Measurements from ENCODE around the gene PLSCR5.

PLSCR5 gene, protein sequence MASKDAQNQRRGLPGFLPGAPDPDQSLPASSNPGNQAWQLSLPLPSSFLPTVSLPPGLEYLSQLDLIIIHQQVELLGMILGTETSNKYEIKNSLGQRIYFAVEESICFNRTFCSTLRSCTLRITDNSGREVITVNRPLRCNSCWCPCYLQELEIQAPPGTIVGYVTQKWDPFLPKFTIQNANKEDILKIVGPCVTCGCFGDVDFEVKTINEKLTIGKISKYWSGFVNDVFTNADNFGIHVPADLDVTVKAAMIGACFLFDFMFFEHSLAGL

DNA sequence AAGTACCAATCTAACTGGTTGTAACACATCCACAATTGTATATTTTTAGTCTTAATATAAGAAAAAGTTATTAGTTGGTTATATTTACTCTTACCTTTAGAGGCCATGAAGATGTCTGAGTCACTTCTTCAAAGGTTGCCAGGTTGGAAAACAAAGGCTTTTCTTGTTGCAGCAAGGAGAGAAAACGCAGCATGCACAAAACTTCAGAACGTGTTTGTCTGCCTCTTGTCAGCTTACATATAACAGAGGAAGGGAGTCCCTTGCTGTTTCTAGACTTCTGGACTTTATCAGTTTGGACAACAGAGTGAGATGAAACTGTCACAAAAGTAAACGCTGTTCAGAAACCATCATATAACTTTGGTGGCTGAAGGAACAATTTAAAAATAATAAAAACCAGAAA lies at the start of gene PLSCR5:
TSS of gene PLSCR5 (minus strand) at position 241 of the 400 bp plus-strand sequence. CDS start at position 107, 134 bp downstream.
- in situ Hi-C loops (cut with HindIII; ENCODE audit: low sequenced_read_pairs): no loop called here

DNA sequence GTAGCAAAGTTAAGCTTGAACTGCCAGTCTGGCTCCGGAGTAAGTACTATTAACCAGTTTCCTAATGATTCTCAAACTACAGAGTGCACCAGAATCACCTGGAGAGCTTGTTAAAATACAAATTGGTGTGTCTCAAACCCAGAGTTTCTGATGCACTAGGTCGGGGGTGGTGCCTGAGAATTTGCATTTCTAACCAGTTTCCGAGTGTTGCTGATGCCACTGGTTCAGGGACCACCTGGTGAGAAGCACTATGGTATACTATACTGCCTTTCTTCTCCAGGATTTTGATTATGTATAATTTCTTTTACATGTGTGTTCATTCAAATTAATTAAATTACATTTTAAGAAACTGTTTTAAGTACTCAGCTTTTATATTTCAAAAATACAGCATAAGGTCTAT lies 48.8 kb upstream of the PLSCR5 start:
- in situ Hi-C loops (cut with HindIII; ENCODE audit: low sequenced_read_pairs): no loop called here

DNA sequence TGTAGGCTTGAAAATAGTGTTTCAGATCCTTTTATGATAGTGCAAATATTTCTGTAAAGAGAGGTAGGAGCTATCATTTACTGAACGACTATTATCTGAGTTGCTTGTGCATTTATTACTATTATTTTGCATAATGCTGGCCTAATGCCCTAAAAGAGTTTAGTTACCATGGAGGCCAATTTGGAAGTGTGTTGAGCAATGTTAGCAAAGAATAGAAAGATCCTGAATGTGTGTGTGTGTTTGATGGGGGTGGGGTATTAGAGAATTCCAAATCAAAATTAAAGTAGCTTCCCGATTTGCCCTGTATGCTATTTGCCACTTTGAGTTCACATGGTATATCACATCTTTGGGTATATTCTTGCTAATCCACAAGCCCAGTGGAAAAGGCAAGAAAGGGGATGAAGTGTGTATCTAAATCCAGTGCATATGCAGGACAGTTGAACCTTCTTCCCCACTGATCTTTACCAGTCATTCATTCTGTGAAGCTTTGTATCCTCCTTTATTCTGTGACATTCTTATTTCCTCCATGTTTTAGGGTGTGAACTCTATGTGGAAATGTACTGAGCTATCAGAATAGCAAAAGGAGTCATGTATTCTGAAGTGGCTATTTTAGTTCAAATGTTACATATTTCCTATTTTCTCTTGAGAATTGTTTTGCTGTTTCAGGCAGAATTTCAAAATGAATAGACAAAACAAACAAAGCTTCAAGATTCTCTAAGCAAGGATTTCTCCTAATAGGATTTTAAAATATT lies 45.7 kb upstream of the PLSCR5 start:
- in situ Hi-C loops (cut with HindIII; ENCODE audit: low sequenced_read_pairs): no loop called here

DNA sequence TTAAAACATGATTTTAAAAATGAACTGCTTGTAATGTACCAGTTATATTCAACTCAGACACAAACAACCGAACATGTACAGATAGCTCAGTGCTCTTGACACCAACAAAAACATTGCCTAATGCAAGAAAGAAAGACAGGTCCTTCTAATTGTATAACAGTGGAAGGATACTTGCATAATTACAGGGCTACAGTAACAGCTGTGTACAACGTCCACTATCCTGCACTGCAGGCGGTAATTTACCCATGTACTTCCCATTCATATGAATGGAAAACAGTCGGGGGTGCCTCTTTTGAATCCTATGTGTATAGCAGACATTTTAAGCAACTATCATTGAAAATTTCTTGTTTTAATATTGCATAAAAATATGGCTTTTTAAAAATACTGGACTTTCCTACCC lies 41.1 kb upstream of the PLSCR5 start:
- in situ Hi-C loops (cut with HindIII; ENCODE audit: low sequenced_read_pairs): no loop called here

DNA sequence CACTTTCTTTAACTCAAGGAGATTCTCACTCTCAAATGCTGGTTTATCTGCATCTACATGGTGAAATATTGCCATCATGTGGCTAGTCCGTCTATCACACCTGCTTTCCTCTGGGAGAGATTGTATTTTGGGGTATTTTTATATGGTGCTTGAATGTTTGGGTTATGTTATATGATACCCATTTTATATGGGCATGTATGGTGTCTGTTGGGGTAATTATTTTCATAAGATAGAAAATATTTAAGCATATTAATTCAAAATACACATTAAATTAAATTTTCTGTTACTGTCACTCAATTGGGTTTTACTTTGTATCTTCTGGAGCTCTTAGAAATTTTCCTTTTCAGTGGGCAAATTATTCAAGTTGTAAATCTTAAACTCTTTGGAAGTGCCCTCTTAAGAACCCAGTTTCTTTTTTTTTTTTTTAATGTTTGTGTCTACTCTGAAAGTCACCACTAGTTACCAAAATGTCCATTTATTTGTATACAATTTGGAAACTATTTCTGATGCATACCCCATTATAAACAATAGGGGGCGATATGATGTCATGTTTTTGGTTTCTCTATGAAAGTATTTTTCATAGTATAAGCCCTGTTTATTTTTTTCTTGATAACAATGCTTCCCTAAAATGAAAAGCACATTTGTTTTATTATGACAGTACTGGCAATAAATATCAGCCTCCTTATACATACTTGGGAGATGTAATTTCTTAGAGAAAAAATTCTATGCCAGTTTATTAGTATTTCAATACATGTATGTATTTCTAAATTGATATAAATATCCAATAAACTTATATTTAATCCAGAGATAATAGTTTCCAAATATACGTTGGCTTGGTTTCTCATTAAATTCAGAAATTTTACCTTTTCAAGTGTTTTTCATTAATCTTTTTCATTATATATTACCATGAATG lies 36.1 kb upstream of the PLSCR5 start:
- in situ Hi-C loops (cut with HindIII; ENCODE audit: low sequenced_read_pairs): no loop called here

DNA sequence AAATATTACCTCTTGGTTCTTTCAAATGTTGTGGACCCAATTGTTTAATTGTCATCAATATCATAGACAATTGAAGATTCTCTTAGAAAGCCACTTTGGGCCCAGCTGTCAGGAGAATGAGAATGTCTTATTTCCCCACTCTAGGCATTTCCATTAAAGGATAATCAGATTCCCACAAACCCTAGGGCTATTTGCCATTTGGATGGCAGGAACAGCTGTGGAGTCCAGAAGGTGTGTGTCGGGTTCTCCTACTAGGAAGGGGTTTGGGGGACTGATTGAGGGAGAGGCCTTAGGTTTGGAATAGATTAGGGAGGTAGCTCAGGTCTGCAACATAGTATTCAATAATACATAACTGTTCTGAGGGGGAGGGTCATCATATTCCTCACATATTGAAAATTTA lies 35.2 kb upstream of the PLSCR5 start:
- in situ Hi-C loops (cut with HindIII; ENCODE audit: low sequenced_read_pairs): no loop called here

DNA sequence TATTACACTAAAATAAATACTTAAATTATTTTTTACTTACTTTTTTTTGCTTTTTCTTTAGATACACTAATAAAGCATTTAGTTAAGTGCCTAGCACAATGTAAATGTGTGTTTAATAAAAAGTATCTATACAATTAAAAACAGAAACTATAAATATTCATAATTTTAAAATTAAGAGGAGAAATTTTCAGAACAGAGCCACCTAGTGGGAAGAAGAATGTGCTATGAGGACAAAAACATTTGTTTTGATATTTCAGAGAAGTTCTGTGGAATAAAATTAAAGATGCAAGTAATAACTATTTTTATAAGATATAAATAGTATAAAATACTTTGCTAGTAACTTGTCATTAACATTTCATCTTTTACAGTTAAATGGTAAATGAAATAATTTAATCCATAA lies 33.6 kb upstream of the PLSCR5 start:
- in situ Hi-C loops (cut with HindIII; ENCODE audit: low sequenced_read_pairs): no loop called here

DNA sequence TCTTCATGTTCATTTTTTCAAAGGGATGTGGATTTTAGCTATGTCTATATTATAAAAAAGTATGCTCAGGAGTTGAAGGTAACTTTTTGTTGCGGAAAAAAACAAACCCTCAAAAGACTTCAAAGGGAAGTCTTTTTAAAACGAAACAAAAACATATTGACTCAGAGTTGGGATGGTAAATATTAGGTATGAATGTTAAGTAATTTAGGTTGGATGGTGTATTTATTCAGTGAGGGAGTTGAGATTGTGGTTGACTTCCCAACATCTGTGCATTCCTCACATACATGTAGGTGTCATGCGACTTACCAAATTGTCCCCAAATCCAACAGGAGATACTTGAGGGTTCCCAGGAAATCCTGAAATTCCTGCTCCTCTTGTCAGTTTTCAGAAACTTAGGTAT lies 32.7 kb upstream of the PLSCR5 start:
- in situ Hi-C loops (cut with HindIII; ENCODE audit: low sequenced_read_pairs): no loop called here

DNA sequence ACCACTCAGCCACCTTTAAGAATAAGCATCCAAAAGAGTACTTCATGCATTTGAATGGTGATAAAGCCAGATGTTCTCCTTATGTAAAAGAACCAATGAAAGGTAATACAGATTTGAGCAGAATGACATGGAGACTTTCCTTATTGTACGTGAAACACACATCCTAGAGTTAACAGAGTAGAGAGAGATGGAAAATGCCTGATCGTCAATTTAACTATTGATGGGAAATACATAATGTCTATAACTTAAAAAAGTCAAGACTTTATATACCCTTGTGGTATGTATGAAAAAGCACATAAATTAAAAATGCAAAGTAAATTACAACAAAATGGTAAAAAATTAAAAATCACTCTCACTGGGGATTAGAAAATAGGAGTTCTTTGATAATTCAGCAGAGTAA lies 31.7 kb upstream of the PLSCR5 start:
- in situ Hi-C loops (cut with HindIII; ENCODE audit: low sequenced_read_pairs): no loop called here

DNA sequence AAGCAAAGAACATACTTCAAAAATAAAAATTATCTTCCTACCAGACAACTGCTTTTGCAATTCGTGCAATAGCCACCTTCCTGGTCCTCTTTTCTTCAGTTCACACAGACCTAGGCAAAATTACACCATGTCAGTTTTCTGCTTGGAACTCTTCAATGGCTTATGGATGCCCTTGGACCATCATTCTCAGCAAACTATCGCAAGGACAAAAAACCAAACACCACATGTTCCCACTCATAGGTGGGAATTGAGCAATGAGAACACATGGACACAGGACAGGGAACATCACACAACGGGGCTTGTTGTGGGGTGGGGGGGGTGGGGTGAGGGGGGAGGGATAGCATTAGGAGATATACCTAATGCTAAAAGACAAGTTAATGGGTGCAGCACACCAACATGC lies 29.2 kb upstream of the PLSCR5 start:
- in situ Hi-C loops (cut with HindIII; ENCODE audit: low sequenced_read_pairs): no loop called here

DNA sequence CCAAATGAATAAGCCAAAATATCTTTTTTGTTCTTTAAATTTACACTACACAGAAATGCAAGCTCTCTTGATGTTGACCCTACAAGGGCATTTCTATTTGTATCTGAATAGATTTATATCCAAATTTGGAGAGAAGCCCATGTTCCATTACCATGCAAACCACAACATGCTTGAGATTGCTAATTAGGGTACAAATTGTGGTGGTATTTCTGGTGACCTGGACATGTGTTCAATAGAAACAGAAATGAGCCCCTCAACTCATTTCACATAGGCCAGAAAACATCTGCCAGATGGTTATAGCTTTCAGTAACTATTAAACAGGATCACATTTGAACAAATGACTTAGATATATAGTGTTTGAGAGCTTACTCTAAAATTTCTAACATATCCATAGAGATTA lies 23.5 kb upstream of the PLSCR5 start:
- in situ Hi-C loops (cut with HindIII; ENCODE audit: low sequenced_read_pairs): no loop called here

DNA sequence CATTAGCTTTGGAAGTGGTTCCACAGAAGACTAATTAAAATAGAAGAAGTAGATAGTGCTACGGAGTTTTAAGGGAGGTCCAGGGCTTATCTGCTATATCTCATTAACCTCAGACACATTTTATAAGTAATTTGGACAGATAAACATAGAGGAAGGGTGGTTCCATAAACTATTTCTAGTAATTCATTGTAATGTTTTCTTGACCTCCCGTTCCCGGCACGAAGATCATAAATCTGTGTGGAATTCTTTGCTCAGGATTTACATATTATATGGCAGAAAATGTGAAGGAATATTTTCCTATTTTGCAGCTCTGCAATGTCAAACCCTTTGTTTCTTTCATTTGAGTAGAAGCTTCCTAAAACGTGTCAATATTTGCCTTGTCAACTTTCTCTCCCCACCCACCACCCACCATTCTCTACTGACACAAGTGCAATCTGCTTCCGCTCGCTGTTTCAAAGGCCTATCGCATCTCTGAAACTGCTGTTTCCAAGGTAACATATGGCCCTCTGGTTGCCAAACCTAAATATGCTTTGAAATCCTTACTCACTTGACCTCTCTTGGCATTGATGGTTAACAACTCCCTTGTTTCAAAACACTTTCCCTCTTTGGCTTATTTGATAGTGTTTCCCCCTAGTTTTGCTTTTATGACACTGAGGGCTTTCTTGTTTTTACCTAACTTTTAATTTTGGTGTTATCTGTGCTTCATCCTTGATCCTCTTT lies 21.4 kb upstream of the PLSCR5 start:
- in situ Hi-C loops (cut with HindIII; ENCODE audit: low sequenced_read_pairs): no loop called here

DNA sequence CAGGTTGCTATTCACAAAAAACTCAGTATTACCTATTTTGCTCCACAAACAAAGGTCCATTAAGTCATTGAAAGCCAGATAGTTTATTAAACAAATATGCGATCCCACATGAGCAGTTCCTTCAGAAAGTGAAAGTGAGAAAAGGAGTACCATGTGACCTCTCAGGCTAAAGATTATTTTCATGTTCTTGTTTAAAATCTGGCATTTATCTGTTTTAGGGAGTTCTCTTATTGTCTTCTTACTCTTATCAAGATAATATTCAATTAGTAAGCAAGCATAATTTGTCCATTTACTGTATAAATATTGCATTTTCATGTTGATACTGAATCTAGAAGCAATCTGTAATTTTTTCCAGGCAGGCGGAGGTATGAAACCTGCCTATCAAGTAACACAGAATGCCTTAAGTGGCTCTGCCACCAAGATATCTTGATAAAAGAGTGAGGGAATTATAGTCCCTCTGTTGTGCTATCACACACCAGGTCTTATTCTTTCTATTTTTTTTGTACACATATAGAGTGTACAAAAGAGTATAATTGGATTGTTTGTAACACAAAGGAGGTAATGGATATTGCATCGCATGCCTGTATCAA lies 20.1 kb upstream of the PLSCR5 start:
- in situ Hi-C loops (cut with HindIII; ENCODE audit: low sequenced_read_pairs): no loop called here

DNA sequence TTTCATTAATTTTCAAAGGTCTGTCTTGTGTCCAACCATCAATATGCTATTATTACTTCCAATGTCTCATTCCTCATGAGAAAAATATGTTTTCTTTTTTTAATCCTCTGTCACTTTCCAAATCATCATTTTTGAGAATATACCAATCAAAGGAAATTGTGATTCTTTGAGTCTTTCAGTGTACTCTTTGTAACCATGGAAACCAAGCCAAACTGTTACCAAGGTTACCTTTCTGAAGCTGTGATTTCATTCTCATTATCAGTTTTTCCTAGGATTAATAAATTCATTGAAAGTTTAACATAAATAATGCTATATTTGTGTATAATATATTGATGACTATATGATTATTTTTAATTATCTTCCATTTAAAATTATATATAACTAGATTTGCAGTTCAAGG lies 16.6 kb upstream of the PLSCR5 start:
- in situ Hi-C loops (cut with HindIII; ENCODE audit: low sequenced_read_pairs): no loop called here

DNA sequence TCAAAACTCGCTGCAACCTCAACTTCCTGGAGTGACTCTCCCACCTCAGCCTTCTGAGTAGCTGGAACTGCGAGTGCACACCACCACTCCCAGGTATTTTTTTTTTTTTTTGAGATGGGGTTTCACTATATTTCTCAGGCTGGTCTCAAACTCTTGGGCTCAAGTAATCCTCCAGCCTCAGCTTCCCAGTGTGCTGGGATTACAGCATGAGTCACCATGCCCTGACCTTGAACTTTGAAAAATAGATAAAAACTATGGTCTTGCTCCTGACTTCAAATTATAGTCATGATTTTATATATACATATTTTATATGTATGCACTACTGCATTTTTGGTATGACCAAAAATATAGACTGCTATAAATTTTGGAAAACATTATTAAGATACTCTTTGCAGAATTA lies 6.9 kb upstream of the PLSCR5 start:
- in situ Hi-C loops (cut with HindIII; ENCODE audit: low sequenced_read_pairs): no loop called here

DNA sequence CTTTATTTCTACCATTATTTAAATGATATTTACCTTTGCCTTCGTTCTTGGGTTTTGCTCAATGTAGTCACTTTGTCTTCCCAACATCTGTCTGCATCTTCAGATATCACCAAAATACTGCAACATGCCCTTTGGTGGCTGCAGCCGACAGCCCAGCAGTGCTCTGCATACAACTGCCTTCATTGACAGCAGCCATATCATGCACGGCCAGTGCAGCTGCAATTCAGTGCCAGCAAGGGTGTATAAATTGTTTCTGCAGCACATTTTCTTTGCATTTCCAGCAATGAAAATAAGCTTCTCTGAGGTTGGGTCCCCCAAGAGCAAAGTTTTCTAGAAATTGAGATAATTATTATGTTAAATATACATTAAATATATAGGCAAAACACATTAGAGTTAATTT lies 6.0 kb upstream of the PLSCR5 start:
- in situ Hi-C loops (cut with HindIII; ENCODE audit: low sequenced_read_pairs): no loop called here

DNA sequence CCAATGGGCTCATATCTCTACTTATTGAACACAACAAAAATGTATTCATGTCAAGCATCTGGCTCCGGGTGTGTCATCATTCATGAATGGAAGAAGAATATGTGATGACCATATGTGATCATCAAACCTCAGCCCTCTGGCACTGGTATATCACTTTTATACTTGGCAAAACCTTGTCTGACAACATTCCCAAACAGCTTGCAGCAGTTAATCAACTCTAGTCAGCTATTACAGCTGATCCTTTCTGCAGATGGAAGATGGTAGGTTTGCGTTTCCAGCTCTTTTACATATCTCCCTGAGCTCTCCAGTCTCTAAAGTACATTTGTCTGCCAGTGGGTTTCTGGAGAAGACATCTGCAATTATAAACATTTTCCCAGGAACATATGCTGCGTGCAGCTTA lies 6.6 kb downstream of the PLSCR5 start:
- in situ Hi-C loops (cut with HindIII; ENCODE audit: low sequenced_read_pairs): no loop called here

DNA sequence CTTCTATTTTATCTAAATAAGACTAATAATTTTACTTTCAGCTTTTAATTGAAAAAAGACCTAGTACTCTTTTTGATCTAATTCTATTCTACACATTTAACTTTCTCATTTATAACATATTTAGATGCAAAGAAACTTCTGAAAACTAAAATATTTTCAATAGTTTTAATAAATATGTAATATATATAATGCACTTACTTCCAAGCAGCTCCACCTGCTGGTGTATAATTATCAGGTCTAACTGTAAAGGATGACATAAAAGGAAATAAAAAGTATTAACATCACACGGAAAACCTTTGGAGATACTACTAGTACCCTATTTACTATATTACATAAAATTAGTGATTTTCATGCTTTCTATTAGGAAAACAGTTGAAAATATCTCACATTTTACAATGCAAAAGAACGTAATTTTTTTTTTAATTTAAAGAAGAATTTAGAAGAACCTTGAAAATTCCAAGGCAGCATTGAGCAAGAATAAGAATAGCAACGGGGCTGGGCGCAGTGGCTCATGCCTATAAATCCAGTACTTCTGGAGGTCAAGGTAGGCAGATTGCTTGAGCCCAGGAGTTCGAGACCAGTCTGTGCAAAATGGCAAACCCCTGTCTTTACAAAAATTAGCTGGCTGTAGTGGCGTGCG lies 10.2 kb downstream of the PLSCR5 start:
- in situ Hi-C loops (cut with HindIII; ENCODE audit: low sequenced_read_pairs): no loop called here

DNA sequence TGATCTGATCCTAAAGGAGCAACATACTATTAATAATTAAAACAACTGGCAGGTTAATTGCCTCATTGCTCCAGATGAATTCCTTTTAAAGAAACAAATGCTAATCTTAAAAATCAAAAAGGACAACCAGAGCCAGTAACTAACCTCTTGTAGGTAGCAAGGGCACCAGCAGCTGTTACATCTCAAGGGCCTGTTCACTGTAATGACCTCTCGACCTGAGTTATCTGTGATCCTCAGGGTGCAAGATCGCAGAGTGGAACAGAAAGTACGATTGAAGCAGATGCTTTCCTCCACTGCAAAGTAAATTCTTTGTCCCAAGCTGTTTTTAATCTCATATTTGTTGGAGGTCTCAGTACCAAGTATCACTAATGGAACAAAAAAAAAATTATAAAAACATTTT lies 11.4 kb downstream of the PLSCR5 start:
- in situ Hi-C loops (cut with HindIII; ENCODE audit: low sequenced_read_pairs): no loop called here

DNA sequence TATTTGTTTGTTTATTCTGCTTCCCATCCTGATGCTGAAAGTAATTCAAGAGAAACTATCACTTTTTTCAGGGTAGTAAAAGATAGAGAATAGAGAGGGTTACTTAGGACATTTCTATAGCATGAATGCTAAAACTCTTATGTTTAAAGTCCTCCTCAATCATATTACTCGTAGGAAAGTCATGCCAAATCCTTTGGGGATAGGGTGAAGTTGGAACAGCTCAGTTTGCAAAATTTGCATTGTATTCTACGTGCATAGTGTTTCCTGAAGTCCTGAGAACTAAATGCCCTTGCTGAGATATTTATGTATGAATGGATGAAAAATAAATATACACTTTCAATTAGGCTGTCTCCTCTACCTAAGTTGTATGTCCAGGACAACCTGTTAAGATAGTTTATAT lies 14.6 kb downstream of the PLSCR5 start:
- in situ Hi-C loops (cut with HindIII; ENCODE audit: low sequenced_read_pairs): no loop called here

All from DLD1 (cell line).